Gastroesophageal sphincter (tissue), 3 donors: ENCODE results near the gene MEA1.

ENCODE experiments used
- CTCF ChIP-seq, 4 experiments: fragments of 200-600 bp in 2 of 4; fragments of 450-650 bp in 2 of 4; sonication (generic) in 1 of 4; IDR thresholded peaks; one replicate each; pipeline ENCODE4 v1.5.1; 2017 to 2019; ENCODE audit warnings: antibody characterized with exemption in 4 of 4, mild to moderate bottlenecking in 2 of 4, moderate library complexity in 2 of 4
- POLR2A ChIP-seq, 2 donors: fragments of 450-650 bp; IDR thresholded peaks; one replicate each; pipeline ENCODE4 v1.6.1; 2017; ENCODE audit warnings: antibody characterized with exemption in 2 of 2, mild to moderate bottlenecking in 2 of 2, moderate library complexity in 1 of 2

DNA sequence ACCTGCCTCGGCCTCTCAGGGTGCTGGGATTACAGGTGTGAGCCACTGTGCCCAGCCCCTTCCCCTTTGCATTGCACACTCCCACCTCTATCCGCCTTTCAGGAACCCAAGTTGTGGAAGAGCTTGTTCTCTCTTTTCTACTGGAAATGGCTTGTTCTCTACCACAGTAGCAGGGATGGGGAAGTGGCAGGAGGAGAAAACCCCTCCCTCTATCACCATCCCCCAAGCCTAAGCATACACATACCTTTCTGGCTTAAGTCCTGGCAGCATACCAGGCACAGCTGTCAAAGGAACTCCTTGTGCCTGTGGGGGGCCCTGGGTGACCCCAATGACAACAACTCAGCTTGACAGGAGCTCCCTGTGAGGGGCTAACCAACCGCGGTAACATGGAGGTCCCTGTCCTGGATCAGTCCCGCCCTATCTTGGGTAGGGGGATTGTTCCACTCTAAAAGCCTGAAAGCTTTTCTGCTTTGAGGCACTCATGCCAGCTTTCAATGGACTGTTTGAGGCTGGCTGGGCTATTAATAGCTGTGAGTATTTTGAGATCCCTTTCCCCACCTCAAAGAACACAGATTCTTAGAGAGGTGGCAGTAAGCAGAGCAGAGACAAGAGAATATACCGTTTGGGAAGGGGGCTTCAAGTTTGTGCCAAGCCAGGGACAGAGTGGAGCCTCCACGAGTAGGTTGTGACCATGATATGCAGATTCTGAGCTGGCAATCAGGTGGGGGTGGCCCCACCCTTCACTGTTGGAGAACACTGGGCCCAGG lies 2.6 kb upstream of the MEA1 start:
- TF ChIP-seq CTCF (IDR thresholded peaks at IDR 0.05), result no peak
- TF ChIP-seq POLR2A (IDR thresholded peaks at IDR 0.05), result no peak
